IPS-20b (cell line): ENCODE measurements around the gene MYO7B.

Experiments
- H3K27ac ChIP-seq: one replicate; pipeline ENCODE4 v1.5.1; 2013; ENCODE audit warnings: low read length
- H3K27me3 ChIP-seq: 2 replicates; pipeline ENCODE4 v1.6.1; 2013; ENCODE audit warnings: mild to moderate bottlenecking, low read length, inconsistent platforms; ENCODE audit not compliant: insufficient read depth
- H3K36me3 ChIP-seq: 2 replicates; pipeline ENCODE4 v1.6.1; 2013; ENCODE audit warnings: low read depth, mild to moderate bottlenecking, inconsistent platforms, low read length, moderate library complexity; ENCODE audit not compliant: insufficient read depth
- H3K4me1 ChIP-seq: 2 replicates; pipeline ENCODE4 v1.6.1; 2013; ENCODE audit warnings: mild to moderate bottlenecking, control low read depth, inconsistent platforms, low read length, moderate library complexity; ENCODE audit not compliant: insufficient read depth
- H3K4me3 ChIP-seq: 2 replicates; pipeline ENCODE4 v1.5.1; 2013; ENCODE audit warnings: mild to moderate bottlenecking, low read length, inconsistent platforms
- H3K9ac ChIP-seq: 2 replicates; pipeline ENCODE4 v1.6.1; 2013; ENCODE audit warnings: low read depth, mild to moderate bottlenecking, inconsistent platforms, low read length, moderate library complexity
- H3K9me3 ChIP-seq: 2 replicates; pipeline ENCODE4 v1.6.1; 2013; ENCODE audit warnings: mild to moderate bottlenecking, low read depth, low read length, inconsistent platforms; ENCODE audit not compliant: insufficient read depth

The MYO7B gene

GRCh38 chr2:127535422-127535901, at the start of gene MYO7B:
MYO7B (plus strand) TSS chr2:127535683; CDS start chr2:127559723, 24,040 bp downstream.
- Histone ChIP-seq H3K9ac (no peak within 1 kb of the TSS), H3K36me3 (no peaks in the 10 kb centered on the region), H3K27ac (no peak within 1 kb of the TSS), H3K27me3 (0 out of 2 replicates have a peak, but pooled peaks cover 13% of the 10 kb centered on the region), H3K4me3 (no peak within 1 kb of the TSS), H3K9me3 (no peaks in the 10 kb centered on the region), H3K4me1 (no peaks in the 10 kb centered on the region)

- Histone ChIP-seq H3K27ac (no peak overlapping the region), H3K36me3 (peaks cover 95% of the 10 kb centered on the region), H3K9me3 (no peaks in the 10 kb centered on the region), H3K4me3 (no peak overlapping the region), H3K9ac (no peak overlapping the region), H3K4me1 (peaks cover 13% of the 10 kb centered on the region), H3K27me3 (no peaks in the 10 kb centered on the region)
These were observed 49.8 kb upstream of the MYO7B start for GRCh38 chr2:127485694-127486071.

DNA sequence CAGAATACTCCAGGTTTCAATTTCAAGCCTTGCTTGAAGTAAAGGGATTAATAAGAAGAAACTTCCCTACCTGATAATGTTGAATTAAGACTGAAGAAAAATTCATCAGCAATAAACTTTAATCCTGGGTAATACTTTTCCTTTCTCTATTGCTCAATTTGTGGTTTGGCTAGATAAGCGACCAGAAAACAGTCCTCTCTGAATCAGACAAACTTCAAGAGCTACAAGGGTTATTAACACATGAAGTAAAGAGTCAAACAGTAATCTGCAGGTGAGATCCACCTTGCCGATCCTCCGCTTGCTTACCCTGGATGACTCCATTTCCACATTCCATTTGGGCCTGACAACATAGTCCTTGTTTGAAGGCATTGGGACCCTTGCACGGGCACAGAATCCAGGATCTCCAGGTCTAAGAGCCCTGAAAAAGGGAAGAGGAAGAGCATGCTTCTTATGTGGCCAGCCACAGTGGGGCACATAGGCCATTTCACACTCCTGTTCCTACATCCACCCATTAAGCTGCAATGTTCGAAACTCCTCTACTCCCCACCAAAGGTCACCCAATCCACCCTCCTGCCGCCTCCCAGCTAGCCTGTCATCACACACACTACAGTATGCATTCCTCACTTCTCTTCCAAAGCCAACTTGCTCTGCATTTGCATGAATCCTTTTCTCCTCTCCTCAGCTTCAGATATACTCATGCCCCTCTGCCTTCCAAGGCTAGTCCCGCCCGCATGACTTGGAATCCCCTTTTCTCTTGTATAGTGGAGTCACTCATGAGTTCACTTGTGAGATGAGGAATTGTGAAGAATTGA, 49.0 kb upstream of the MYO7B start:
- H3K4me3 ChIP-seq, result no peak overlapping the region
- H3K36me3 ChIP-seq, result peaks cover 94% of the 10 kb centered on the region
- no peak overlapping the region for H3K27ac ChIP-seq
- no peaks in the 10 kb centered on the region for H3K27me3 ChIP-seq
- peaks cover 5% of the 10 kb centered on the region for H3K4me1 ChIP-seq
- no peaks in the 10 kb centered on the region for H3K9me3 ChIP-seq
- H3K9ac ChIP-seq, result no peak overlapping the region

DNA sequence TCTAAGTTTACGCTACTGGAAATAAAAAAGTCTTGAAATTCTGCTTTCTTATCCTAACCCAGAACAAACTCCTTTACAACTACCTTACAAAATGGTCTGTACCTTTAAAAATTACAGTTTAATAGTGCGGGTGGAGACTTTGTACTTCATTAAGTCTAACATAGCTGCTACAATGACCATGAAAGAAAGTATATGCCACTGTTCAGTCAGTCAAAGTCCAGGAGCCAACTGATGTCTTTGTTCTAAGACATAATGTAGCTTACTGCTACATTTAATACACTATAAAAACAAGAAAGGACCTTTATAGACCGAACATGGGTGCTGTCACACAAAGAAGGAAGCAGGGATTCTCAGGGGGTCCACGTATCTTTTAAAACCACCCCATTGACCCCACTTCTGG, 45.2 kb upstream of the MYO7B start:
- no peak overlapping the region for H3K4me3 ChIP-seq
- no peaks in the 10 kb centered on the region for H3K27me3 ChIP-seq
- H3K9me3 ChIP-seq, result no peaks in the 10 kb centered on the region
- no peaks in the 10 kb centered on the region for H3K4me1 ChIP-seq
- no peak overlapping the region for H3K9ac ChIP-seq
- no peak overlapping the region for H3K27ac ChIP-seq
- H3K36me3 ChIP-seq, result peaks cover 98% of the 10 kb centered on the region

DNA sequence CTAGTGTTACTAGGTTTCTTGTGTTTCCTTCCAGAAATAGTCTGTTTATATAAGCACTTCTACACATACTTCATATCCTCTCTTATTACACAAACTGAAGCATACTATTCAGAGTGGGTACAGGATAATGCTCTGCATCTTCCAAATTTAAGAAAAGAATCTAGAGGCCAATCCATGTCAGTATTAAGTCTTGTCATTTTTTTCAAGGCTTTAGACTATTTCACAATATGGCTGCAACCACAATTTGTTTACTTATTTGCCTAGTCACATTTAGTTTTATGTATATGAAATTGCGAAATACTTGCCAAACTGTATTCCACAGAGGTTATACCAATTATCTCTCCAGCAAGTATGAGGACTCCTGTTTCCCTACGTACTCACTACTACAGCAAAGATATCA, 37.1 kb upstream of the MYO7B start:
- H3K9me3 ChIP-seq, result no peaks in the 10 kb centered on the region
- H3K27me3 ChIP-seq, result no peaks in the 10 kb centered on the region
- peaks cover 99% of the 10 kb centered on the region for H3K36me3 ChIP-seq
- H3K4me3 ChIP-seq, result no peak overlapping the region
- no peaks in the 10 kb centered on the region for H3K4me1 ChIP-seq
- no peak overlapping the region for H3K9ac ChIP-seq
- no peak overlapping the region for H3K27ac ChIP-seq

DNA sequence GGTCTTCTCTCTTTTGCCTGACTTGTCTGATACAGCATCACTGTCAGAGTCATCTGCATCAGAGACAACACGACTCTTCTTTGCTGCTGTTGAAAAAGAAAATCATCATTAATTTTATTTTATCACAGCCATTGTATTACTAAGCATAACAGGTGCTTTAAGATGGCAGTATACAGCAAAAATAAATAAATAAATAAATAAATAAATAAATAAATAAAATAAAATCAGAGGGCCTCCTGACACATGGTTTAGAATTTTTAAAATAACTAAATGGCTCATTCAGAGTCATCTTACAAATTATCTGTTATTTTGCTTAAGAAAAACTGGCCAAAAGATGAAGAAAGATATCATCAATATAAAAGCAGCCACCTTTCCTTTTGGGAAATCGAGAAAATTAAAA, 32.0 kb upstream of the MYO7B start:
- Histone ChIP-seq H3K27me3 (no peaks in the 10 kb centered on the region), H3K9me3 (no peaks in the 10 kb centered on the region), H3K36me3 (peaks cover 81% of the 10 kb centered on the region), H3K27ac (no peak overlapping the region), H3K4me3 (no peak overlapping the region), H3K9ac (no peak overlapping the region), H3K4me1 (no peaks in the 10 kb centered on the region)

- Histone ChIP-seq H3K9ac (no peak overlapping the region; the same call in 1 of the 2 replicates), H3K27me3 (no peaks in the 10 kb centered on the region), H3K36me3 (peaks cover 72% of the 10 kb centered on the region), H3K27ac (no peak overlapping the region), H3K9me3 (no peaks in the 10 kb centered on the region), H3K4me3 (no peak overlapping the region), H3K4me1 (no peaks in the 10 kb centered on the region; the same call in 1 of the 2 replicates)
These were observed 30.7 kb upstream of the MYO7B start for GRCh38 chr2:127504552-127505430.

GRCh38 chr2:127506510-127506909, 29.0 kb upstream of the MYO7B start:
- no peak overlapping the region for H3K4me3 ChIP-seq
- no peaks in the 10 kb centered on the region for H3K27me3 ChIP-seq
- peaks cover 65% of the 10 kb centered on the region for H3K36me3 ChIP-seq
- no peak overlapping the region for H3K27ac ChIP-seq
- H3K4me1 ChIP-seq, result no peaks in the 10 kb centered on the region; the same call in 1 of the 2 replicates
- no peaks in the 10 kb centered on the region for H3K9me3 ChIP-seq
- no peak overlapping the region for H3K9ac ChIP-seq

- H3K9ac ChIP-seq, result no peak overlapping the region
- H3K36me3 ChIP-seq, result peaks cover 60% of the 10 kb centered on the region
- no peaks in the 10 kb centered on the region for H3K9me3 ChIP-seq
- H3K4me3 ChIP-seq, result no peak overlapping the region
- H3K4me1 ChIP-seq, result no peaks in the 10 kb centered on the region; the same call in 1 of the 2 replicates
- no peaks in the 10 kb centered on the region for H3K27me3 ChIP-seq
- no peak overlapping the region for H3K27ac ChIP-seq
These were observed 27.4 kb upstream of the MYO7B start for GRCh38 chr2:127508023-127508630.

DNA sequence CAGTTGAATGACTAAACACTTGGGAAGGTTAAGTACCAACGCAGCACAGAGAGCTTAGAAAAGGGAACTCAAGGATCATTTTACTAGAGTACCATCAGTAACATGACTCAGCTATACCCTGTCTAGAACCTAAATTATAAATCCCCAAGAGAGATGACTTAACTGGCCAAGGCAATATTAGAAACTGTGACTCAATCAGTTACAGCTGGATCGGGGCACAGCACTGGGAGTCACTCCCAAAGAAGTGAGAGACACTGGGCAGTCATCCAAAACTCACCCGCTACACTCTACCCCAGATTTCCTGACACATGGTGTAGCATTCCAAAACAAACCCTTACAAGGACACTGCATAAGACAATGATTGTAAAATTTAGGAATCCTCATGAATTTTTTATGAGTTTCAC, 26.9 kb upstream of the MYO7B start:
- Histone ChIP-seq H3K27ac (no peak overlapping the region), H3K36me3 (peaks cover 60% of the 10 kb centered on the region), H3K9ac (no peak overlapping the region), H3K4me3 (no peak overlapping the region), H3K9me3 (no peaks in the 10 kb centered on the region), H3K27me3 (no peaks in the 10 kb centered on the region), H3K4me1 (no peaks in the 10 kb centered on the region; the same call in 1 of the 2 replicates)

DNA sequence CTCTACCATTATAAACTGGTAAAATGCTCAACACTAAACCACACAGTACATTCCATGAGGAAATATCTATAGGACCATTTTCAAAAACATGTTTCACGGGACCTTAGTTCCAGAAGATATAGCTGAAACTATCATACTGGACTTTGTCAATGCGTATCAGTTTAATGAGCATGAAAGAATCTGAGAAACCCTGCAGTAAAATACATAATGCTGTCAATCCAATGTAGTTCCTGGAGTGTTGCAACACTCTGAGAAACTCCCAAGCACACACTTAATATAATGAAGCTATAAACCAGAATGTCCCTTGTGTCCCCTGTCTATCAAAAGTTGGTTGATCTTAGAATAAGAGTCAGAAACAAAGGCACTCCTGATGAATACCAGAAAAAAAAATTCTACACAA, 25.4 kb upstream of the MYO7B start:
- Histone ChIP-seq H3K4me3 (no peak overlapping the region), H3K27ac (no peak overlapping the region), H3K4me1 (peaks cover 4% of the 10 kb centered on the region; the same call in 1 of the 2 replicates), H3K9me3 (no peaks in the 10 kb centered on the region), H3K9ac (no peak overlapping the region), H3K36me3 (peaks cover 60% of the 10 kb centered on the region), H3K27me3 (no peaks in the 10 kb centered on the region)
